ENCODE measurements around the gene ANKRD34A. TPM values are rescaled to one million over a fixed set of nuclear protein-coding genes. Genes with fewer than 3 reads are reported as not detected.
A peak's percentile ranks its signal among the peaks of the same experiment; 100 is the strongest.
"Not testable (repeated sequence)": the region's sequence is repeated elsewhere in the genome, so short reads cannot be mapped to it uniquely, and the experiment has no call there.

ANKRD34A gene
- polyA plus RNA-seq, 3 donors: 0.64 to 0.79 (median 0.77) TPM

DNA sequence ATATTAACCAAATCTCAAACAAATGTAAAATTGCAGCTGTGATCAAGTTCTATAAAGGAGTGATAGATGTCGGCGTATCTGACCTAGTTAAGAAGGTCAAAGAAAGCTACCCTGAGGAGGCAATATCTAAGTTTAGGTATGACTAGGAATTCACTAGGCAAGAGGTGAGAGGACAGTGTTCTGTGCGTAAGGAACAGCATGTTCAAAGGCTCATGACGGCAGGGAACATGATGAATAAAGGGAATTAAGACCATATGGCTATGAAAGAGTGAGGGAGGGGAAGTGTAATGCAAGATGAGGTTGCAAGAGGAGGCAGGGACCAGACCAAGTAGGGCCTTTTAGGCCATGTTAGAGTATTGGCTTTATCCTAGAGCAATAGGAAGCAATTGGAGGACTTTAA lies 15.2 kb downstream of the ANKRD34A start:
- DNase-seq: no peak

DNA sequence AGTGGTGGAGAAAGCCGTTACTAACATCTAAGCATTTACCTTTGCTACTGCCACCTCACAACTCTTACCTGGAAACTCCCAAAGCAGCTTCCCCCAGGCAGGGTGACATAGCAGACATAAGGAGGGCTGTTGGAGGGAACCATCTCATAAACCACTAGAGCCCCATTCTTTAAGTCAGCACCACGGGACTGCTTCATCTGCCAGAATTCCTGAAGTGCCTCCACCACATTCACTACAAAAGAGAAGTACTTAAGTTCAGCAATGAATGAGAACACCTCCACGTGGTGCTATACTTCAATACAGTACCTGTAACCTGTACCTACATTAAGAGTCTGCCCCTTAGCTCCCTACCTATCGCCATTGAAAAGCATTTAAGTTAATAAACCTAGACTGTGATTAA lies 16.8 kb downstream of the ANKRD34A start:
- no peak for DNase-seq

DNA sequence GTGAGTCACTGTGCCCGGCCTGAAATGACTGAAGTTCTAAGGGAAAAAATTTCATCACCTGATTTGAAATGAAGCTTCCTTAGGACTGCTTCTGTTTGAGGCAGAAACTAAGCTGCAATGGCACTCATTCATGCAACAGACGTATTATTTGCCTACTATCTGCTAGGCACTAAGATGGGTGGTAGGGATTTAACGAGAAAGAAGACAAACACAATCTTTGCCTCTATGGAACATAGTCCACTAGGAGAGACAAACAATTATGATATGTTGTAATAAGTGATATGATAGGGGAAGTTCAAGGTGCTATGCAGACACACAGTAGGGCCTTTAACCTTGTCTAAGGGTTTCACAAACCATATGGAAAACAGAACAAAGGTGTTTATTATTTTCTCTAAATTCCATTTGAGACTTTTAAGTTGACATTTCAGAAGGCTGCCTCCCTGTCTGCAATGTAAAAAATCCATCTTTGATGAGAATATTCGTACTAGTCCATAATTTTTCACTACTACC lies 17.8 kb downstream of the ANKRD34A start:
- no peak for DNase-seq

DNA sequence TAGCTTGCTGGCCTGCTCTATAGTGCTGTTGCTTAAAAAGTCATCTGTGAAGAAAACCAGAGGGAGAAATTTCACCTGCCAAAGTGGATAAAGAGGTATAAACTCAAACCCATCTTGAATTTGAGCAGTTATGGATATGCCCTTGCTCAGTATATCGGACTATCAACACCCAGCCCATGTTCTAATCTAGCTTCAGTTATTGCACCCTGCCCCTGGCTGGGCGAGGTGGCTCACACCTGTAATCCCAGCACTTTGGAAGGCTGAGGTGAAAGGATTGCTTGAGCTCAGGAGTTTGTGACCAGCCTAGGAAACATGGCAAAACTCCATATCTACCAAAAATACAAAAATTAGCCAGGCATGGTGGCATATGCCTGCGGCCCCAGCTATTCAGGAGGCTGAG lies 19.8 kb downstream of the ANKRD34A start:
- no peak for DNase-seq

DNA sequence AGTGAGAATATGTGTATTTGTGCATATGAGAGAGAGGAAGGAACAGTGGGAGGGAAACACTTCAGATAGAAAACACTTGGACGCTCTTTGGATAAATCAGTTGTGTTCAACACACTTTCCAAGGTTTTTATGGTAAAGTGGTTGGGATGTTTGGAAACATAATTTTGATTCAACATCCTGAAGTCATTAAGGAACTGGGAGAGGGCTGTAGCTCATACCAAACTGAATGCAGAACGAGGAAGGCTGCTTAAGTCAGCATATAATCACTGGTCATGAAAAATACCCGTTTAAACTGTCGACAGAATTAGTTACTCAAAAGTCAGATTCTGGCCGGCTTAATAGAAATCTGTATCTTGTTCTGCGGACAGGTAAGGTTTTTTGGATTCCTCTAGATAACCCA lies 21.5 kb downstream of the ANKRD34A start:
- no peak for DNase-seq

DNA sequence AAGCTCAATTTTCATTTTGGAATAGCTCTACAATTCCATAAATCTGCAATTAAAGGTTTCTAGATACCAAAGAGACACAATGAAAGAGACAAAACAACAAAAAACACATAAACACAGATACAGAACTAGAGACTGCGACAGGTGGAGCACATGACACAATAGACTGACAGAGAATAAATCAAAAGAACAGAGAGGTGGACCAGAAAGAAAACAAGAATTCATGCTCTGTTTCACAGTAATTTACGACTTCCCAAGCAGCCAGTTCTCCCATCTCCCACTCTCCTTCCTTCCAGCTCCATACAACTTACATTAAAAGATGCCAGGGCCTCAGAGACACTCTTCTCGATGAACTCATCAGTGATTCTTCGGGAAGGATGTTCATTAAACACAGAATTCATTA lies 22.0 kb downstream of the ANKRD34A start:
- DNase-seq: no peak

DNA sequence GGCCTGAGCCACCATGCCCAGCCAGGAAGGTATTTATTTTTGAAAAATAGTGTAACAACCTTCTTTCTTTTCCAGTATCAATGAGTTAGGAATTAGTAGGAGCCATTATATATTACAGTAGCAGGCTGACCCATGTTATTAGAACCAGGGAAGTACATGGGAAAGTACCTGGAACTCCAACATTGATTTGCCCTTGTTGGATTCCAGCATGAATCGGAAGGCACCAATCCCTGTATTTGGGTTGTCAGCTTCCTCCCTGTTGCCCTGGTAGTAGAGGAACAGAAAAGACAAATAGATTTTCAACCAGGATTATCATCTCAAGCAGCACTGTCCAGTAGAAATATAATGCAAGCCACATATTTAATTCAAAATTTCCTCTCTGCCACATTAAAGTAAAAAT lies 26.9 kb downstream of the ANKRD34A start:
- no peak for DNase-seq

DNA sequence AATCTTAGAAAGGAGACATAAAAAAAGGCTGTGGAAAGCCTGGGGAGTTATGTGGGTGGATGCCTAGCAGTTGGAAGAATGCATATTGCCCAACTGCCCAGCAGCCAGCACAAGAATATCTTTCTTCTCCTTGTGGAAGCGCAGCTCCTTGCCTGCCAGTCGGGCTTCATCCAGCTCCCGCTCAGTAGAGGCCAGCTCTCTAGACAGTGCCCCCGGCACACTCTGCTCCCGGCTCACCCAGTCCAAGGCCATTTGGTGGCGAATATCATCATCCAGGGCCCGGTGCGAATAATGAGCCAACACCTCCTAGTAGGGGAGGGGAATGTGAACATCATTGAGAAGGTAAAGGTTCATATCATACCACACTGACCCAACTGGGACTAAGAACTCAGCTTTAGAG lies 28.1 kb downstream of the ANKRD34A start:
- DNase-seq: no peak

DNA sequence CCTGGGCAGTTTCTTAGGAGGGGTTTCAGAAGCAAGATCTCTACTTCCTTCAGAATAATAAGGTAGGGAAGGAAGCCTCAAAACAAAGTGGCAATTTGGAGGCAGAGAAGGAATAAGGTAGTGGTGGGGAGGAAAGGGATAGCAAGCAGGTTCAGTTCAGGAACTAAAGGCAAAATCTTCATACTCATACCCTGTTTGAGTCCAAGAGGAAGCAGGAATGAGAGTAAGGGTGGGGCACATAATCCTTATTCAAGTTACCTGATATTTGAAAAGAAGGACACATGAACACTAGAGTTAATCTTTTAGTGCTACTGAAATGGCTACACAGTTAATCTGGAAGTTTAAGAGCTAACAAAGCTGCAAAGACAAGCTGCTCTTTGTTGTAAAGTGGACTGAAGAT lies 28.7 kb downstream of the ANKRD34A start:
- DNase-seq: no peak

DNA sequence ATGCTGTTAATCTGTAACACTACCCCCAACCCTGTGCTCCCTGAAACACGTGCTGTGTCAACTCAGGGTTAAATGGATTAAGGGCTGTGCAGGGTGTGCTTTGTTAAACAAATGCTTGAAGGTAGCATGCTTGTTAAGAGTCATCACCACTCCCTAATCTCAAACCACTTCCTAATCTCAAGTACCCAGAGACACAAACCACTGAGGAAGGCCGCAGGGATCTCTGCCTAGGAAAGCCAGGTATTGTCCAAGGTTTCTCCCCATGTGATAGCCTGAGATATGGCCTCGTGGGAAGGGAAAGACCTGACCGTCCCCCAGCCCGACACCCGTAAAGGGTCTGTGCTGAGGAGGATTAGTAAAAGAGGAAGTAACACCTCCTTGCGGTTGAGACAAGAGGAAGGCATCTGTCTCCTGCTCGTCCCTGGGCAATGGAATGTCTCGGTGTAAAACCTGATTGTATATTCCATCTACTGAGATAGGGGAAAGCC lies 31.8 kb downstream of the ANKRD34A start:
- not testable (repeated sequence) for DNase-seq

DNA sequence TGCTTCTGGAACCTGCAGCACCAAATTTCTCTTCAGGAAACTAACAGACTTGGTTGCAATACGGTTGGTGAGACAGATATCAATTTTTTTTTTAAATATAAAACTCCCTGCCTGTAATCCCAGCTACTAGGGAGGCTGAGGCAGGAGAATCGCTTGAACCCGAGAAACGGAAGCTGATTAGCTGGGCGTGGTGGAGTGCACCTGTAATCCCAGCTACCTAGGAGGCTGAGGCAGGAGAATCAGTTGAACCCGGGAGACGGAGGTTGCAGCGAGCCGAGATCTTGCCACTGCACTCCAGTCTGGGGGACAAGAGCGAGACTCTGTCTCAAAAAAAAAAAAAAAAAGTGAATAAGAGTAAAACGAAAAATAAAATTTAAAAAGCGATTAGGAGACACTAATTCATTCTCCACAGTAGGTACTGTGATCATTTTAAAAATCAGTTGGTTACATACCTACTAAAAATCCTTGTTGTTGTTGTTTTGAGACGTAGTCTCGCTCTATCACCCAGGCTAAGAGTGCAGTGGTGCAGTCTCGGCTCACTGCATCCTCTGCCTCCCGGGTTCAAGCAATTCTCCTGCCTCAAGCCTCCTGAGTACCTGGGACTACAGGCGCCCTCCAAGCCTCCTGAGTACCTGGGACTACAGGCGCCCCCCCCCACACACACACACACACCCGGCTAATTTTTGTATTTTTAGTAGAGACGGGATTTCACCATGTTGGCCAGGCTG lies 36.3 kb downstream of the ANKRD34A start:
- no peak for DNase-seq

DNA sequence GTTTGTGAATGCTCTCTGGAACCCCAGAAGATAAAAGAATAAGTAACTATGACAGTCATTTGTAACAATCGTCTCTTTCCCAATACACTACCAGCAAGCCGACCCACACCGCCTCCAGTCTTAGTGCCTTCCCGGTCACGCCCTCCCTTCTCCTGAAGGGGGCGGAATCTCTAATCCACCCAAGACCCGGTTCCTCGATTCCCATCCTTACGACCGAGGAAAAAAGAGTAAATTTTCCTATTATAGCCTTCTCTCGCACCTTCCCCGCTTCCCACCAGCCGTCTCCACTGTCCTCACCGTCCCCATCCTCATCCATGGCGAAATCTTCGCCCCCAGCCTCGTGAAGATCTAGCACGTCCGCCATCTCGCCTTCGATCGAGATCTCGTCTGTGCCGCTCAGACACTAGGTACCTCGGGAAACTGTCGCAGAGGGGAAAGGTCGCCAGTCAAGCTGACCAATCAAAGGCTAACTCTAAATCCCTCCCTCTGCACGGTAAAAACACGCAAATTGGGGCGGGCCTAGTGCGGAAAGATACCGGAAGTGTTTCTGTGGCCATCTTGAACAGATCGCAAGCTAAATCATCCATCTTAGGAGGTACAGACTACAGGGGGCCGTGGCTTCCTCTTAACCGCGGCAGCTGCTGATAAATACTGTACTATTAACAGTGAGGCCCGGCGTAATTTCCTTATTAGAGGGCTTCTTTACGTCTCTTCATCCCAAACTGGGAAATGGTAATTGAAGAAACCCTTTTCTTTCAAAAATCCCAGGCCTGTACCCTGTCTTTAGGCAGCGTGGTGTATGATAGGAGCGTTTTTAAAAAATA lies 37.1 kb downstream of the ANKRD34A start, which contains the start of gene RBM8A:
Gene RBM8A, minus strand, starts transcription at position 422 of the 824 bp plus-strand sequence. Its CDS starts 58 bp downstream, at position 364.
- DNase-seq: peak; percentile 99

DNA sequence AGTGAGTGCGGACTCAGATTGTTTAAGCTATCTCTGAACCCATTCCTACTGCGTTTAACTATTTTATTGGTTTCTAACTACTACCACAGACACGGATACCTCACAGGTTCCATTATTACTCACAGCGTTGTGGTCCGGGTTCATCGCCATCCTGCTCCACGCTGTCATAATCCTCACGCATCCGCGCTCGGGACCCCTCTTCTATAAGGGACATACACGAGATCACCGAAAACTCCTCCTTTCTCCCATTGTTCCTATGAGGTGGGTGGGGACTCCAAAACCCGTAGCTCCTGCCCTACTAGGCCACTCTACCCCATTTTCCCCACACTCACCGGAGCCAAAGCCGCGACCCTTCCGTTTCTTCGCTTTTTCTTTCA lies 37.7 kb downstream of the ANKRD34A start:
- DNase-seq: no peak

DNA sequence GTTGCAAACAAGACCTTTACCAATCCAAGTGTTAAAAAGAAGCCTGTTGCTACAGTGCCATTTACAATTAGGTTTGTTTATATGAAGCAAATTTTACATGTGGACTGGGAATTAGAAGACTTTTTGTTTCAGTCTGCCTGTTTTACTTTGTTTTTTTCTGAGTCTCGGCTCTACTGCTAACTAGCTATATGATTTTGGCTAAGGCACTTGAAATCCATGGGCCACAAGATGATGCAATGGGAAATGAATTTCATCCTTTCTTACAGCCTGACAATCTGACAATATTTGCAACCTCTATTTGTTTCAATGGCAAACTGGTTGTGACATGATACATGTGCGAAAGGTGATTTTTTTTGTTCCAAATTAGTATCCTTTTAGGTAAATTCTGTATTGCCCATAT lies 42.1 kb downstream of the ANKRD34A start:
- DNase-seq: no peak

DNA sequence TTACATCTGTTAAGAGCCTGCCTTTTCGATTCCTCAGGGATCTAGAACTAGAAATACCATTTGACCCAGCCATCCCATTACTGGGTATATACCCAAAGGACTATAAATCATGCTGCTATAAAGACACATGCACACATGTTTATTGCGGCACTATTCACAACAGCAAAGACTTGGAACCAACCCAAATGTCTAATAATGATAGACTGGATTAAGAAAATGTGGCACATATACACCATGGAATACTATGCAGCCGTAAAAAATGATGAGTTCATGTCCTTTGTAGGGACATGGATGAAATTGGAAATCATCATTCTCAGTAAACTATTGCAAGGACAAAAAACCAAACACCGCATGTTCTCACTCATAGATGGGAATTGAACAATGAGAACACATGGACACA lies 44.1 kb downstream of the ANKRD34A start:
- not testable (repeated sequence) for DNase-seq

DNA sequence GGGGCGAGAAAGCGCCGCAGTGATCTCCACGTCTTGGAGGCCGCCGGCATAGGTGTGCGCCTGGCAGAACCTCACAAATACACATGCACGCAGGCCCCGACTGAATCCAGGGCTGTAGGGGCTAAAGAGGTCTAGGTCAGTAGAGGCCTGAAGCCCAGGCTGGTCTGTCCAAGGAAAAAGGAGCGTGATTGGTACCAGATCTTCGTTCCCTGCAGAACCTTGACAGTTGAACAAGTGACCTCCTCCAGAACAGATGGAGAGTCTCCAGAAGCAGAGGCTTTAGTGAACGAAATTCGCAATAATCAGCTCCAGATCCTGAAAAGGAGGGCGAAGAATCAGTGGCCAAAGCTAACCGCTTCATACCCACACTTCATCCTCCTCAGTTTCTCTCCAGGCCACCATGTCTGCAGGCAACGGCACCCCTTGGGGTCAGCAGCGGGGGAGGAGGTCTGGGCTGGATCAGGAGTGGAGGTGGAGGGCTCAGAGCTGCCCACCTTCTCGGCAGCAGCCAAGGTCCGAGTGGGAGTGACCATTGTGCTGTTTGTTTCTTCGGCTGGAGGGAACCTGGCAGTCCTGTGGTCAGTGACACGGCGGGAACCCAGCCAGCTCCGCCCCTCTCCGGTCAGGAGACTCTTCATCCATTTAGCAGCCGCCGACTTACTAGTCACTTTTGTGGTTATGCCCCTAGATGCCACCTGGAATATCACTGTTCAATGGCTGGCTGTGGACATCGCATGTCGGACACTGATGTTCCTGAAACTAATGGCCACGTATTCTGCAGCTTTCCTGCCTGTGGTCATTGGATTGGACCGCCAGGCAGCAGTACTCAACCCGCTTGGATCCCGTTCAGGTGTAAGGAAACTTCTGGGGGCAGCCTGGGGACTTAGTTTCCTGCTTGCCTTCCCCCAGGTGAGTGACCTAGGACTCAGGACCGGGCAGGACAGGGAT lies 45.1 kb downstream of the ANKRD34A start:
- DNase-seq: no peak

DNA sequence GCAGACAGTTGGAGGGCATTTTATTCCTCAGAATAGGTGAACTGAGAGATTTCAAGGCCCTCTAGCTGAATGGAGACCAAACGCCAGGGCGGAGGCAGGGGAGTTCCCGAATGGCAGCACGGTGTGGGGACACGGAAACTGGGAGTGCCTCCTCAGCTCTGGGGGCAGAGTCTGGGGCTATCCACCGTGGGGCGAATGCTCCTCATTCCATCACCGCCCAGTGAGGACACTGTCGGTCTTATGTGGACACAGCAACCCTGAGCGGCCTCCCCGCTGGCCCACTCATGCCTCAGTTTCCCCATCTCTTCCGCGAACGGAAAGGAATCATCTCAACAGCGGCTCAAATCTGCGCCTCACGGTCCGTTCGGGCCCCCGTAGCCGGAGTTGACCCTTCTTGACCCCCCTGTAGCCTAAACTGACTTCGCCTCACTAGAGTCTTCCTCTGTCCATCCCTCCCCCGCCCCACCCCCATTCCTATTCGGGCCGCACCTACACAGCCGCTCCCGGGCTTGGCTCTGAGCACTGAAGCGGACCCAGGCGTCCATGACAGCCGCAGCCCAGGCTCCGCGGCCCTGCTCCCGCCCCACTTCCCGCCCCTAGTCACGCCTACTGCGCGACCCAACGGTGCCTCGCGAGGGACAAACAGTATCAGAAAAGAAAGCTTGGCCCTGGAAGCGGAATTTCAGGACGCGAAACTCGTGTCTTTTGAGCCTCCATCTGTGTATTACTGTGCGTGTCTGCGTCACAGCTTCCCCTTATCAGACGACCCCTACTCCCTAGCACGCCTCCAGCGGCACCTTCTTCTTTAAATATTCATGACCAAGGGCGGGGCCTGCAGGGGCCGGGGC lies 46.0 kb downstream of the ANKRD34A start, which contains the start of gene PEX11B:
Gene PEX11B, minus strand, starts transcription at position 574 of the 848 bp plus-strand sequence. Its CDS starts 29 bp downstream, at position 545.
- DNase-seq: peak; percentile 93

DNA sequence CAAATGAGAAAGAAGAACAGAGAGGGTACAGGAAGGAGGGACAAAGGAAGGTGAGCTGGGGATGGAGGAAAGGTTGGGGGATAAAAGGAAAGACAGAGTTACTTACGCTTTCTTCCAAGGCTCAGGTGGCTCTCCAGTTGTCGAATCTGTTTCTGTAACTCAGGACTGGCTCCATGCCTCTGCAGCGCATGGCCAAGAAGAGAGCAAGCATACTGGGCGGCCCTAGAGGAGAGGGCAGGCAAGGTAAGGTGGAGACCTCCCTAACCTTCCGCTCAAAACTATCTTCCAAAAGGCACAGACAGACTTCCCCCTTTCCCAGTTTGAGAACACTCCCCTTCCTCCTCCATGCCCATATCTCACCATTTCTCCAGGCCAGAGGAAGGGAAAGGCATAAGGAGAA lies 46.8 kb downstream of the ANKRD34A start:
- DNase-seq: no peak

DNA sequence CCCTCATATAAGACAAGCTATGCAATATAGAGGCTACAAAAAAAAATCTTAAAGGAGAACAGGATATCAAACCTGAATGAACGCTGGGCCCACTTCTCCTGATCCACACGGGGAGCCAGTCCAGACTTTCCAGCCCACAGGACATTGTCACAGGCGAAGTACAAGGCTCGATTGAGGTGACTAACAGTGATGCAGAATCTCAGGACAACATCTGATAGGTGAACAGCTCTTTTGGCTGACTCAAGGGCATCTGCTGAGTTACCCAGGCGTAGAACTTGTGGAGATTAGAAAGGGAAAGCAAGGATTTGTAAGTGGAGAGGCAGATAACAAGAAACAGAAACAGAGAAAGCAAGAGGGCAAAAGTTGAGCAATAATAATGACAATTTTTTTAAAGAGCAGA lies 47.6 kb downstream of the ANKRD34A start:
- DNase-seq: no peak

DNA sequence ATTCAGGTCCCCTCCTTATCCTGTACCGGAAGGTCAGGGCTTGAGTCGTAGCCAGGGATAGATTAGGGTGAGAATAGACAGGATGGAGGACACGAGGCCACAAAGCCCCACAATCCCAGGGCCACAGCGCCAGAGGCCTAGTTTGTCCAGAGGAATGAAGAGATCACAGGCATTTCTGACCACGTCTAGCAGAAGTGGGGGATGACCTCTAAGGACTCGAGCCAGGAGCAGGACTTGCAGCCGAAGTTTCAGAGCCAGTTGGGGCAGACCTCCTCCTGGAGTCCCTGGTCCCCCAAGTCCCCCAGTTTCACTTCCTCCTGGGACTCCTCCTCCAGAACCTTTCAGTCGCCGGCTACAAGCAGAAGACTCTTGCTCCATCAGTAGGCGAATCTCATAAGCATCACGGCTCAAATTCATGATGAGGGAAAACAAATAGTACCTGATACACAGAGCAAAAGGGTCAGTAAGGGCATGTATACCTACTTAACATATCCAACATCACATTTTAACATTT lies 52.2 kb downstream of the ANKRD34A start:
- DNase-seq: no peak

Measured in renal pelvis (tissue), 4 donors.